IMR-90 (cell line): ENCODE results near the gene GTF2F2. TPM values are rescaled to one million over a fixed set of nuclear protein-coding genes. Genes with fewer than 3 reads are reported as not detected.

ENCODE experiments used
- ATAC-seq: fragments of 200-7000 bp; cut with Tn5 transposase; 2 replicates; pipeline ENCODE4 v1.9.1; 2020; ENCODE audit warnings: low read depth, mild to moderate bottlenecking, moderate library complexity
- BruUV-seq: library from RNA; stranded (reverse); fragments of 400-500 nt; replicated peaks from 2 replicates; lab custom pipeline; 2021; lab: Mats Ljungman, UMichigan
- CTCF ChIA-PET: fragments of 300-600 bp; formaldehyde crosslinking; extraction: SDS; loops from one replicate; lab custom pipeline; 2021; ENCODE audit warnings: antibody characterized with exemption; lab: Yijun Ruan, JAX
- POLR2A ChIA-PET: fragments of 300-600 bp; sonication (Branson Sonifier 250); formaldehyde crosslinking; loops from one replicate; lab custom pipeline; 2022; ENCODE audit warnings: antibody characterized with exemption; ENCODE audit not compliant: unreplicated experiment; lab: Charles Lee
- DNase-seq: peaks from one replicate; pipeline ENCODE4 v3.0.0; 2013
- H2AFZ ChIP-seq: replicated peaks from 2 replicates; pipeline ENCODE3; 2013; ENCODE audit warnings: low read length, mild to moderate bottlenecking; ENCODE audit not compliant: poor library complexity
- H2AK5ac ChIP-seq: 2 replicates; pipeline ENCODE4 v1.6.1; 2013; ENCODE audit warnings: low read depth, low read length, inconsistent platforms
- H2AK9ac ChIP-seq: replicated peaks from 2 replicates; pipeline ENCODE3; 2013; ENCODE audit warnings: mild to moderate bottlenecking, low read depth, low read length, moderate library complexity; ENCODE audit not compliant: poor library complexity
- H2BK120ac ChIP-seq: 2 replicates; pipeline ENCODE4 v1.6.1; 2013; ENCODE audit warnings: low read depth, low read length, inconsistent platforms
- H2BK15ac ChIP-seq: 3 replicates; pipeline ENCODE4 v1.6.1; 2013; ENCODE audit warnings: low read depth, low read length, inconsistent platforms
- H2BK20ac ChIP-seq: 2 replicates; pipeline ENCODE4 v1.6.1; 2013; ENCODE audit warnings: low read depth, mild to moderate bottlenecking, inconsistent platforms, low read length, moderate library complexity
- H2BK5ac ChIP-seq: 2 replicates; pipeline ENCODE4 v1.6.1; 2013; ENCODE audit warnings: mild to moderate bottlenecking, low read depth, low read length, inconsistent platforms; ENCODE audit not compliant: poor library complexity, severe bottlenecking
- H3K14ac ChIP-seq: replicated peaks from 2 replicates; pipeline ENCODE4 v1.6.1; 2013; ENCODE audit warnings: low read depth, low read length, inconsistent platforms
- H3K18ac ChIP-seq: 2 replicates; pipeline ENCODE4 v1.6.1; 2013; ENCODE audit warnings: low read depth, low read length, control low read depth
- H3K23ac ChIP-seq: 2 replicates; pipeline ENCODE4 v1.6.1; 2013; ENCODE audit warnings: low read depth, low read length, inconsistent platforms
- H3K27ac ChIP-seq: 2 replicates; pipeline ENCODE4 v1.5.1; 2013; ENCODE audit warnings: mild to moderate bottlenecking, control low read depth, low read length; ENCODE audit not compliant: insufficient read depth
- H3K27me3 ChIP-seq: 2 replicates; pipeline ENCODE4 v1.6.1; 2013; ENCODE audit warnings: low read length; ENCODE audit not compliant: control insufficient read depth, insufficient read depth
- H3K36me3 ChIP-seq: 2 replicates; pipeline ENCODE4 v1.6.1; 2013; ENCODE audit warnings: low read length, mixed read lengths; ENCODE audit not compliant: control insufficient read depth, insufficient read depth
- H3K4ac ChIP-seq: 2 replicates; pipeline ENCODE4 v1.6.1; 2013; ENCODE audit warnings: low read depth, low read length, inconsistent platforms
- H3K4me1 ChIP-seq: 2 replicates; pipeline ENCODE4 v1.6.1; 2013; ENCODE audit warnings: low read length, mixed read lengths; ENCODE audit not compliant: control insufficient read depth, insufficient read depth
- H3K4me2 ChIP-seq: 2 replicates; pipeline ENCODE4 v1.6.1; 2013; ENCODE audit warnings: low read depth, mild to moderate bottlenecking, control low read depth, low read length, moderate library complexity
- H3K4me3 ChIP-seq: 2 replicates; pipeline ENCODE4 v1.5.1; 2013; ENCODE audit warnings: low read depth, mild to moderate bottlenecking, control low read depth, low read length, moderate library complexity; ENCODE audit not compliant: insufficient read depth
- H3K56ac ChIP-seq: 2 replicates; pipeline ENCODE4 v1.6.1; 2013; ENCODE audit warnings: low read length, inconsistent platforms; ENCODE audit not compliant: insufficient read depth; ENCODE audit errors: extremely low read depth
- H3K79me1 ChIP-seq, 2 experiments: 2 replicates each; pipeline ENCODE4 v1.6.1; 2013; ENCODE audit warnings: low read length in 2 of 2, inconsistent platforms in 1 of 2, low read depth in 1 of 2
- H3K9ac ChIP-seq: 2 replicates; pipeline ENCODE4 v1.6.1; 2013; ENCODE audit warnings: low read depth, low read length, control low read depth
- H3K9me1 ChIP-seq: 2 replicates; pipeline ENCODE4 v1.6.1; 2013; ENCODE audit warnings: low read length, inconsistent platforms; ENCODE audit not compliant: insufficient read depth
- H3K9me3 ChIP-seq: 2 replicates; pipeline ENCODE4 v1.6.1; 2013; ENCODE audit warnings: low read length; ENCODE audit not compliant: control insufficient read depth, insufficient read depth
- H4K20me1 ChIP-seq: 2 replicates; pipeline ENCODE4 v1.6.1; 2013; ENCODE audit warnings: low read length, inconsistent platforms; ENCODE audit not compliant: insufficient read depth
- H4K5ac ChIP-seq: 2 replicates; pipeline ENCODE4 v1.6.1; 2013; ENCODE audit warnings: mild to moderate bottlenecking, low read depth, low read length, control low read depth
- H4K8ac ChIP-seq, 2 experiments: 2 replicates each; pipeline ENCODE4 v1.6.1; 2013; ENCODE audit warnings: low read depth in 2 of 2, low read length in 2 of 2, control low read depth in 1 of 2, inconsistent platforms in 1 of 2
- H4K91ac ChIP-seq: 2 replicates; pipeline ENCODE4 v1.6.1; 2013; ENCODE audit warnings: low read depth, low read length, inconsistent platforms; ENCODE audit not compliant: insufficient read depth
- ELK1 ChIP-seq: fragments of 150-350 bp; IDR thresholded peaks from 2 replicates; pipeline ENCODE4 v1.6.1; 2016; ENCODE audit warnings: low read depth, mild to moderate bottlenecking, low read length, moderate library complexity, borderline replicate concordance
- FOS ChIP-seq: fragments of 150-350 bp; IDR thresholded peaks from 2 replicates; pipeline ENCODE4 v1.6.1; 2016; ENCODE audit warnings: low read depth, low read length
- MAZ ChIP-seq: IDR thresholded peaks from 2 replicates; pipeline ENCODE4 v1.6.1; 2012; ENCODE audit warnings: low read depth, mild to moderate bottlenecking, low read length, improper control_type of control experiment, moderate library complexity, borderline replicate concordance
- NFE2L2 ChIP-seq: fragments of 150-350 bp; IDR thresholded peaks from 2 replicates; pipeline ENCODE4 v1.6.1; 2016; ENCODE audit warnings: low read depth, mild to moderate bottlenecking, low read length
- RAD21 ChIP-seq: IDR thresholded peaks from 2 replicates; pipeline ENCODE4 v1.6.1; 2012; ENCODE audit warnings: low read length, improper control_type of control experiment
- RFX5 ChIP-seq: IDR thresholded peaks from 2 replicates; pipeline ENCODE4 v1.8.0; 2012; ENCODE audit warnings: low read depth, mild to moderate bottlenecking, low read length, moderate library complexity
- SMC3 ChIP-seq: fragments of 150-350 bp; IDR thresholded peaks from 2 replicates; pipeline ENCODE4 v1.6.1; 2016; ENCODE audit warnings: low read depth, mild to moderate bottlenecking, antibody characterized with exemption, low read length, moderate library complexity
- WGBS, 2 experiments: methylation state at CpG; one replicate each; pipeline versions ENCODE4 v1.1.5 to v1.1.7; 2013; ENCODE audit warnings: missing lambda C conversion rate in 2 of 2; ENCODE audit not compliant: insufficient read length in 1 of 2; ENCODE audit errors: extremely low coverage in 2 of 2; 5-methylcytosine and 5-hydroxymethylcytosine counted together
- dilution Hi-C: fragments of 300-500 bp; cut with HindIII; formaldehyde crosslinking; loops from one replicate; pipeline ENCODE4 v1.14.3; 2018; ENCODE audit warnings: low sequenced_read_pairs; ENCODE audit not compliant: unreplicated experiment
- in situ Hi-C: fragments of 300-500 bp; cut with MboI; formaldehyde crosslinking; loops from 3 replicates; pipeline ENCODE4 v1.14.3; 2019; ENCODE audit warnings: low sequenced_read_pairs, inconsistent platforms, mixed read lengths
- intact Hi-C: fragments of 100-400 bp; cut with micrococcal nuclease; formaldehyde crosslinking; loops from 2 replicates; pipeline ENCODE4 v1.10.0; 2022
- polyA plus RNA-seq, 3 experiments: library from polyadenylated mRNA; depleted of rRNA; stranded (reverse); fragments of >200 nt; gene quantifications; 2 replicates each; pipeline ENCODE4 v1.2.3, GENCODE V29; 2012; ENCODE audit warnings: low replicate concordance in 1 of 3
- total RNA-seq: library from RNA; depleted of rRNA; stranded (reverse); fragments of >200 nt; gene quantifications from 2 replicates; pipeline ENCODE4 v1.2.3, GENCODE V29; 2012
- TF ChIP-seq, protein P1 (sequence below): conservative IDR thresholded peaks from 2 replicates; pipeline ENCODE4 v1.5.1; 2012; ENCODE audit warnings: mild to moderate bottlenecking, low read depth, low read length, improper control_type of control experiment

The GTF2F2 gene
- total and polyA plus RNA-seq, 2 of the 4 experiments (the other 2 are of a cell fraction) = 16.5 to 21.0 TPM

GRCh38 chr13:45302507-45302906, 182.2 kb downstream of the GTF2F2 start:
- H3K79me1 ChIP-seq = no peaks in the 10 kb centered on the region
- no peak overlapping the region for H3K4ac ChIP-seq
- H3K14ac ChIP-seq = no peak overlapping the region
- no peak overlapping the region for H4K8ac ChIP-seq
- no peak overlapping the region for H2BK120ac ChIP-seq
- H3K23ac ChIP-seq = no peak overlapping the region
- no peak overlapping the region for H2AFZ ChIP-seq
- H4K91ac ChIP-seq = no peak overlapping the region
- H3K36me3 ChIP-seq = no peaks in the 10 kb centered on the region
- dilution Hi-C loops (no loop called here), in situ Hi-C loops (loop anchor here (25.0 kb wide), 2 partner anchors 815 to 1390 kb away; no protein-coding TSS in a partner anchor), intact Hi-C loops (no loop called here)
- no peak overlapping the region for H3K9ac ChIP-seq
- H2BK20ac ChIP-seq = no peak overlapping the region
- no peak overlapping the region for H3K4me3 ChIP-seq
- no TSS peak for BruUV-seq
- no peak overlapping the region for H2BK15ac ChIP-seq
- ATAC-seq (no peak), DNase-seq (no peak)
- no peak overlapping the region for H2BK5ac ChIP-seq
- no peak overlapping the region for H2AK9ac ChIP-seq
- H3K4me2 ChIP-seq = no peak overlapping the region
- no peak overlapping the region for H3K56ac ChIP-seq
- peaks cover 3% of the 10 kb centered on the region; the same call in 1 of the 2 replicates for H3K4me1 ChIP-seq
- peaks cover 9% of the 10 kb centered on the region; the same call in 1 of the 2 replicates for H3K9me1 ChIP-seq
- no peaks in the 10 kb centered on the region for H4K20me1 ChIP-seq
- H2AK5ac ChIP-seq = no peak overlapping the region
- no peak for TF ChIP-seq NFE2L2
- TF ChIP-seq, protein P1, sequence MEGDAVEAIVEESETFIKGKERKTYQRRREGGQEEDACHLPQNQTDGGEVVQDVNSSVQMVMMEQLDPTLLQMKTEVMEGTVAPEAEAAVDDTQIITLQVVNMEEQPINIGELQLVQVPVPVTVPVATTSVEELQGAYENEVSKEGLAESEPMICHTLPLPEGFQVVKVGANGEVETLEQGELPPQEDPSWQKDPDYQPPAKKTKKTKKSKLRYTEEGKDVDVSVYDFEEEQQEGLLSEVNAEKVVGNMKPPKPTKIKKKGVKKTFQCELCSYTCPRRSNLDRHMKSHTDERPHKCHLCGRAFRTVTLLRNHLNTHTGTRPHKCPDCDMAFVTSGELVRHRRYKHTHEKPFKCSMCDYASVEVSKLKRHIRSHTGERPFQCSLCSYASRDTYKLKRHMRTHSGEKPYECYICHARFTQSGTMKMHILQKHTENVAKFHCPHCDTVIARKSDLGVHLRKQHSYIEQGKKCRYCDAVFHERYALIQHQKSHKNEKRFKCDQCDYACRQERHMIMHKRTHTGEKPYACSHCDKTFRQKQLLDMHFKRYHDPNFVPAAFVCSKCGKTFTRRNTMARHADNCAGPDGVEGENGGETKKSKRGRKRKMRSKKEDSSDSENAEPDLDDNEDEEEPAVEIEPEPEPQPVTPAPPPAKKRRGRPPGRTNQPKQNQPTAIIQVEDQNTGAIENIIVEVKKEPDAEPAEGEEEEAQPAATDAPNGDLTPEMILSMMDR = no peak
- no peak for TF ChIP-seq ELK1
- TF ChIP-seq SMC3 = no peak
- TF ChIP-seq RAD21 = no peak
- no peak for TF ChIP-seq MAZ
- no peak for TF ChIP-seq FOS
- TF ChIP-seq RFX5 = no peak
- POLR2A ChIA-PET = interaction anchor here (0.6 kb wide), 1 partner anchor 455 kb away, joined by 5 read pairs; no protein-coding TSS in a partner anchor
- H3K9me3 ChIP-seq = no peaks in the 10 kb centered on the region
- CTCF ChIA-PET = interaction anchor here (1.0 kb wide), 1 partner anchor 241 kb away, joined by 3 read pairs; no protein-coding TSS in a partner anchor
- H3K18ac ChIP-seq = no peak overlapping the region
- H3K27me3 ChIP-seq = no peaks in the 10 kb centered on the region
- no peak overlapping the region for H3K27ac ChIP-seq
- no peak overlapping the region for H4K5ac ChIP-seq
- 0% methylated on average over 2 of the region's 3 CpGs; no CpG with 5 or more reads in 1 of the 2 experiments for WGBS, 2 experiments
